Measurements from ENCODE around the gene LEMD2. TPM values are rescaled to one million over a fixed set of nuclear protein-coding genes. Genes with fewer than 3 reads are reported as not detected.

Gene LEMD2
- polyA plus RNA-seq, 1 donor (not counting 4 experiments of a cell fraction or from before 2014, with no cell fraction given), result 48.6 TPM

GRCh38 chr6:33761922-33762629 is 26.9 kb downstream of the LEMD2 start:
- H3K4me3 ChIP-seq (ENCODE audit: control insufficient read depth in 2 of 3, extremely low read depth in 1 of 3, insufficient read depth in 2 of 3, low read depth in 1 of 3, low read length in 3 of 3), result no peak overlapping the region
- no peaks in the 10 kb centered on the region for H3K9me1 ChIP-seq (ENCODE audit: control insufficient read depth, extremely low read depth, insufficient read depth, low read length)
- H3K79me2 ChIP-seq (ENCODE audit: control insufficient read depth, insufficient read depth, low read length), result no peaks in the 10 kb centered on the region
- H2AFZ ChIP-seq (ENCODE audit: control insufficient read depth, low read length), result no peak overlapping the region
- H3K27me3 ChIP-seq (ENCODE audit: control insufficient read depth, extremely low read depth, insufficient read depth, low read length), result peaks cover 3% of the 10 kb centered on the region
- no peaks in the 10 kb centered on the region for H3K9me3 ChIP-seq (ENCODE audit: control insufficient read depth, low read depth, low read length)
- peak; percentile 66 to 96 (median 81) for TF ChIP-seq CTCF (optimal IDR thresholded peaks at IDR 0.05 in 1 of 3, IDR thresholded peaks at IDR 0.05 in 1 of 3, conservative IDR thresholded peaks at IDR 0.05 in 1 of 3; ENCODE audit: extremely low read depth in 1 of 3, insufficient read depth in 2 of 3, low read length in 3 of 3)
- no peak for TF ChIP-seq EZH2 (IDR thresholded peaks at IDR 0.05; ENCODE audit: low read length)
- H3K9ac ChIP-seq (ENCODE audit: control insufficient read depth, extremely low read depth, insufficient read depth, low read length), result no peak overlapping the region
- H4K20me1 ChIP-seq (ENCODE audit: control insufficient read depth, extremely low read depth, insufficient read depth, low read length), result no peaks in the 10 kb centered on the region
- no peaks in the 10 kb centered on the region for H3K36me3 ChIP-seq (ENCODE audit: control insufficient read depth in 2 of 2, extremely low read depth in 1 of 2, insufficient read depth in 2 of 2, low read length in 2 of 2)
- H3K4me2 ChIP-seq (ENCODE audit: control insufficient read depth, extremely low read depth, insufficient read depth, low read depth, low read length), result no peak overlapping the region
- FAIRE-seq (no peak), DNase-seq (ENCODE audit: low read depth, low spot score) (no peak)
- H3K4me1 ChIP-seq (ENCODE audit: control insufficient read depth, extremely low read depth, insufficient read depth, low read length), result no peaks in the 10 kb centered on the region
- dilution Hi-C loops (cut with MboI; ENCODE audit: extremely low pct_ligation_motif_present, low sequenced_read_pairs), result no loop called here
- H3K27ac ChIP-seq (ENCODE audit: control insufficient read depth, insufficient read depth, low read length), result no peak overlapping the region

GRCh38 chr6:33761581-33761921 is 27.4 kb downstream of the LEMD2 start:
- no peaks in the 10 kb centered on the region for H4K20me1 ChIP-seq (ENCODE audit: control insufficient read depth, extremely low read depth, insufficient read depth, low read length)
- dilution Hi-C loops (cut with MboI; ENCODE audit: extremely low pct_ligation_motif_present, low sequenced_read_pairs), result no loop called here
- no peak for DNase-seq (ENCODE audit: low read depth, low spot score)
- no peak overlapping the region for H3K4me2 ChIP-seq (ENCODE audit: control insufficient read depth, extremely low read depth, insufficient read depth, low read depth, low read length)
- no peak for FAIRE-seq
- no peak overlapping the region for H3K27ac ChIP-seq (ENCODE audit: control insufficient read depth, insufficient read depth, low read length)
- H3K9ac ChIP-seq (ENCODE audit: control insufficient read depth, extremely low read depth, insufficient read depth, low read length), result no peak overlapping the region
- no peak overlapping the region for H3K4me3 ChIP-seq (ENCODE audit: control insufficient read depth in 2 of 3, extremely low read depth in 1 of 3, insufficient read depth in 2 of 3, low read depth in 1 of 3, low read length in 3 of 3)
- H3K36me3 ChIP-seq (ENCODE audit: control insufficient read depth in 2 of 2, extremely low read depth in 1 of 2, insufficient read depth in 2 of 2, low read length in 2 of 2), result no peaks in the 10 kb centered on the region
- no peaks in the 10 kb centered on the region for H3K9me3 ChIP-seq (ENCODE audit: control insufficient read depth, low read depth, low read length)
- H3K27me3 ChIP-seq (ENCODE audit: control insufficient read depth, extremely low read depth, insufficient read depth, low read length), result peaks cover 3% of the 10 kb centered on the region
- no peaks in the 10 kb centered on the region for H3K9me1 ChIP-seq (ENCODE audit: control insufficient read depth, extremely low read depth, insufficient read depth, low read length)
- H3K4me1 ChIP-seq (ENCODE audit: control insufficient read depth, extremely low read depth, insufficient read depth, low read length), result no peaks in the 10 kb centered on the region
- H3K79me2 ChIP-seq (ENCODE audit: control insufficient read depth, insufficient read depth, low read length), result no peaks in the 10 kb centered on the region
- no peak overlapping the region for H2AFZ ChIP-seq (ENCODE audit: control insufficient read depth, low read length)
- no peak for TF ChIP-seq CTCF (optimal IDR thresholded peaks at IDR 0.05 in 1 of 3, IDR thresholded peaks at IDR 0.05 in 1 of 3, conservative IDR thresholded peaks at IDR 0.05 in 1 of 3; ENCODE audit: extremely low read depth in 1 of 3, insufficient read depth in 2 of 3, low read length in 3 of 3)
- TF ChIP-seq EZH2 (IDR thresholded peaks at IDR 0.05; ENCODE audit: low read length), result no peak

Measured in keratinocyte (primary cell).